Suprapubic skin (tissue), 3 donors: ENCODE data around the gene DCAF7.

Experiments used
- EP300 ChIP-seq: sonication (generic); formaldehyde crosslinking; IDR thresholded peaks from one replicate; pipeline ENCODE4 v1.6.1; 2017; ENCODE audit warnings: antibody characterized with exemption
- TF ChIP-seq, protein P1 (sequence below), 2 donors: fragments of 200-600 bp in 1 of 2; fragments of 450-650 bp in 1 of 2; sonication (generic) in 1 of 2; IDR thresholded peaks; one replicate each; pipeline ENCODE4 v1.5.1; 2016 to 2019; ENCODE audit warnings: antibody characterized with exemption in 2 of 2, mild to moderate bottlenecking in 1 of 2, moderate library complexity in 1 of 2

DNA sequence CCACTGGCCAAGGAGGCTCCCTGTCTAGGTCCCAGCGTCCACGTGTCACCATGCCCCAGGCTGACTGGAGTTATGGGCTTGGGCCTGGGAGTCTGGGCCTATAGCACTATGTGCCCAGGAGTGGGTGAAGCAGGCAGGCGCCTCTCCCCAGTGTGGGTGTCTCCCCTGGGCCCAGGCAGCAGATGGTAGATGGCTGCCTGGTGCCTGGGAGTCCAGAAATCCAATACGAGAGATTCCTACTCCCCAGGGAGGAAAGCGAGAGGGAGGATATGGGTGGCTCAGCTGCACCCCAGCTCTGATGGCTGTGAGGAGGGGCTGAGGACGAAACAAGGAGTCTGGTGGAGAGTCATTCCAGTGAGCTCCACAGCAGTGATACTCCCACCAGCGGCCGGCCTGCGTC is 22.1 kb upstream of the DCAF7 start:
- TF ChIP-seq, protein P1, sequence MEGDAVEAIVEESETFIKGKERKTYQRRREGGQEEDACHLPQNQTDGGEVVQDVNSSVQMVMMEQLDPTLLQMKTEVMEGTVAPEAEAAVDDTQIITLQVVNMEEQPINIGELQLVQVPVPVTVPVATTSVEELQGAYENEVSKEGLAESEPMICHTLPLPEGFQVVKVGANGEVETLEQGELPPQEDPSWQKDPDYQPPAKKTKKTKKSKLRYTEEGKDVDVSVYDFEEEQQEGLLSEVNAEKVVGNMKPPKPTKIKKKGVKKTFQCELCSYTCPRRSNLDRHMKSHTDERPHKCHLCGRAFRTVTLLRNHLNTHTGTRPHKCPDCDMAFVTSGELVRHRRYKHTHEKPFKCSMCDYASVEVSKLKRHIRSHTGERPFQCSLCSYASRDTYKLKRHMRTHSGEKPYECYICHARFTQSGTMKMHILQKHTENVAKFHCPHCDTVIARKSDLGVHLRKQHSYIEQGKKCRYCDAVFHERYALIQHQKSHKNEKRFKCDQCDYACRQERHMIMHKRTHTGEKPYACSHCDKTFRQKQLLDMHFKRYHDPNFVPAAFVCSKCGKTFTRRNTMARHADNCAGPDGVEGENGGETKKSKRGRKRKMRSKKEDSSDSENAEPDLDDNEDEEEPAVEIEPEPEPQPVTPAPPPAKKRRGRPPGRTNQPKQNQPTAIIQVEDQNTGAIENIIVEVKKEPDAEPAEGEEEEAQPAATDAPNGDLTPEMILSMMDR (IDR thresholded peaks at IDR 0.05): no peak
- no peak for TF ChIP-seq EP300
